Measurements from ENCODE around the gene NHSL1. TPM values are rescaled to one million over a fixed set of nuclear protein-coding genes. Genes with fewer than 3 reads are reported as not detected.

NHSL1 gene
- total RNA-seq, 1 experiment from 2014 or later: 41.9 TPM

DNA sequence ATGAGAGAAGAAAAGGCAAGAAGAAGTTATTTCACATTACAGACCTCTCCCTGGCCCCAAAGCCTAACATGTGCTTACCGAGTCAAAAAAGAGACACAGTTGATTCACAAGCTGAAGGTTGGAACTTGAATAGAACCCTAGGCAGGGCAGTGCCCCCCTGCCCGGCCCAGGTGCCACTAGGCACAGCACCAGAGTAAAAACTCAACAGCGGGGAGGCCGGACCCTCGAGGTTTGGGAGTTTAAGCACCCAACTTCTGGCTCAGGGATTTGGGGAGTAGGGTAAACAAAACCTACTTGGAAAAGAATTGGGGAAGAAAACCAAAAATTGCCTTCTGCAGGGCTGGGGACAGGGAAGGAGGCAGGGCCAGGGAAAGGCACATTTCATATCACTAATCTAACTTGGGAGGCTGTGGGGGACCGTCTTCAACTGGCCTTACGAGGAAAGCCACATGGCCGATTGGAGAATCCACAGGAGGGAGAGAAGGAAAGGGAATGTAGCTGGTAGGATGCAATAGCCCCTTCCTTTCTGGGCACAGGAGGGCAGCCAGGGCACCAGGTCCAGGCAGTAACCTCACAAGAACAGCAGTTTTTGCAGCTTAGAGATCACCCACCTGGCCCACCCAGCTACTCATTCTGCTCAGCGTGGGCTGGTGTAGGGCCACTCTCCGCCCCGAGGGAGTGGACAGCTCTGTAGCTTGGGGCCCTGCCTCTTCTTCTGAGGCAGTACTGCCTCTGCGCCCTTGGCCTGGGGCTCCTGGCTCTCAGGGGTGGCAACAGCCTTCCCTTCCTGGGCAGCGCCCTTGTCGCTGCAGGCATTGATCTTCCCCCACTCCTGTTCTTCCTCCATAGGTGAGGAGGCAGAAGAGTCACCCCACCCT, 97.1 kb downstream of the NHSL1 start:
- Histone ChIP-seq H3K4me1 (peaks cover 11% of the 10 kb centered on the region; the same call in 1 of the 2 replicates), H3K36me3 (ENCODE audit: control insufficient read depth, insufficient read depth, low read length) (peaks cover under 1% of the 10 kb centered on the region; the same call in 1 of the 2 replicates), H3K9me3 (no peaks in the 10 kb centered on the region), H3K27me3 (replicated peaks; ENCODE audit: control insufficient read depth, insufficient read depth, low read length) (no peaks in the 10 kb centered on the region), H3K4me3 (ENCODE audit: low read depth, low read length) (no peak overlapping the region)
- intact Hi-C loops (cut with micrococcal nuclease; ENCODE audit: unreplicated experiment): loop anchor here (5.0 kb wide), 1 partner anchor 395 kb away; no protein-coding TSS in a partner anchor
- BruUV-seq (replicated peaks): no TSS peak
- ChIA-PET CTCF (interaction anchor here (0.7 kb wide), 2 partner anchors 118 to 290 kb away, joined by 3 to 5 read pairs; no protein-coding TSS in a partner anchor), POLR2A (no interaction called here)
- TF ChIP-seq CTCF (IDR thresholded peaks at IDR 0.05; ENCODE audit: insufficient read depth in 1 of 2, low read depth in 1 of 2, low read length in 1 of 2, severe bottlenecking in 1 of 2, unreplicated experiment in 1 of 2): no peak
- no peaks in the 10 kb centered on the region for H3K27me3 Mint-ChIP-seq (ENCODE audit: insufficient read depth, unreplicated experiment)
- peak overlapping the region; percentile 67 for H3K27ac Mint-ChIP-seq (ENCODE audit: unreplicated experiment)
- H3K9me3 Mint-ChIP-seq (ENCODE audit: unreplicated experiment): no peaks in the 10 kb centered on the region
- DNase-seq: no peak
- no peaks in the 10 kb centered on the region for H3K4me1 Mint-ChIP-seq (ENCODE audit: low read depth, unreplicated experiment)
- H3K36me3 Mint-ChIP-seq (ENCODE audit: insufficient read depth, unreplicated experiment): peaks cover 22% of the 10 kb centered on the region
- H3K4me3 Mint-ChIP-seq (ENCODE audit: unreplicated experiment): peak overlapping the region; percentile 47

- Mint-ChIP-seq H3K27me3 (ENCODE audit: insufficient read depth, unreplicated experiment) (no peaks in the 10 kb centered on the region), H3K9me3 (ENCODE audit: unreplicated experiment) (no peaks in the 10 kb centered on the region), H3K27ac (ENCODE audit: unreplicated experiment) (no peak overlapping the region), H3K4me1 (ENCODE audit: low read depth, unreplicated experiment) (no peaks in the 10 kb centered on the region), H3K4me3 (ENCODE audit: unreplicated experiment) (no peak overlapping the region), H3K36me3 (ENCODE audit: insufficient read depth, unreplicated experiment) (peaks cover 8% of the 10 kb centered on the region)
- intact Hi-C loops (cut with micrococcal nuclease; ENCODE audit: unreplicated experiment): loop anchor here (5.0 kb wide), 1 partner anchor 393 kb away; no protein-coding TSS in a partner anchor
- BruUV-seq (replicated peaks): no TSS peak
- no peaks in the 10 kb centered on the region for H3K36me3 ChIP-seq (ENCODE audit: control insufficient read depth, insufficient read depth, low read length)
- peaks cover 6% of the 10 kb centered on the region; the same call in 1 of the 2 replicates for H3K4me1 ChIP-seq
- H3K27me3 ChIP-seq (replicated peaks; ENCODE audit: control insufficient read depth, insufficient read depth, low read length): no peaks in the 10 kb centered on the region
- ChIA-PET CTCF (no interaction called here), POLR2A (no interaction called here)
- no peak for TF ChIP-seq CTCF (IDR thresholded peaks at IDR 0.05; ENCODE audit: insufficient read depth in 1 of 2, low read depth in 1 of 2, low read length in 1 of 2, severe bottlenecking in 1 of 2, unreplicated experiment in 1 of 2)
- no peak for DNase-seq
- H3K4me3 ChIP-seq (ENCODE audit: low read depth, low read length): no peak overlapping the region
- no peaks in the 10 kb centered on the region for H3K9me3 ChIP-seq
These were observed 99.0 kb downstream of the NHSL1 start for GRCh38 chr6:138400326-138400725.

- H3K27me3 Mint-ChIP-seq (ENCODE audit: insufficient read depth, unreplicated experiment): no peaks in the 10 kb centered on the region
- DNase-seq: no peak
- no peak overlapping the region for H3K4me3 Mint-ChIP-seq (ENCODE audit: unreplicated experiment)
- no peaks in the 10 kb centered on the region for H3K9me3 Mint-ChIP-seq (ENCODE audit: unreplicated experiment)
- Histone ChIP-seq H3K4me1 (no peaks in the 10 kb centered on the region), H3K9me3 (no peaks in the 10 kb centered on the region), H3K36me3 (ENCODE audit: control insufficient read depth, insufficient read depth, low read length) (no peaks in the 10 kb centered on the region), H3K27me3 (replicated peaks; ENCODE audit: control insufficient read depth, insufficient read depth, low read length) (no peaks in the 10 kb centered on the region), H3K4me3 (ENCODE audit: low read depth, low read length) (no peak overlapping the region)
- H3K4me1 Mint-ChIP-seq (ENCODE audit: low read depth, unreplicated experiment): no peaks in the 10 kb centered on the region
- no peak overlapping the region for H3K27ac Mint-ChIP-seq (ENCODE audit: unreplicated experiment)
- intact Hi-C loops (cut with micrococcal nuclease; ENCODE audit: unreplicated experiment): no loop called here
- POLR2A ChIA-PET: no interaction called here
- BruUV-seq (replicated peaks): no TSS peak
- CTCF ChIA-PET: interaction anchor here (1.0 kb wide), 3 partner anchors 107 to 261 kb away, joined by 3 read pairs; no protein-coding TSS in a partner anchor
- H3K36me3 Mint-ChIP-seq (ENCODE audit: insufficient read depth, unreplicated experiment): no peaks in the 10 kb centered on the region
- TF ChIP-seq CTCF (IDR thresholded peaks at IDR 0.05; ENCODE audit: insufficient read depth in 1 of 2, low read depth in 1 of 2, low read length in 1 of 2, severe bottlenecking in 1 of 2, unreplicated experiment in 1 of 2): no peak
These were observed 101.9 kb downstream of the NHSL1 start for GRCh38 chr6:138397128-138398122.
